ENCODE measurements around the gene TRAPPC10. TPM values are rescaled to one million over a fixed set of nuclear protein-coding genes. Genes with fewer than 3 reads are reported as not detected.

Gene TRAPPC10
- total and polyA plus RNA-seq, 2 donors from 2014 or later, result 8.8 to 48.5 TPM

- no peak for FAIRE-seq
- Histone ChIP-seq H3K27ac (ENCODE audit: low read depth in 2 of 2, low read length in 2 of 2) (no peak overlapping the region), H3K4me3 (ENCODE audit: low read length in 3 of 3) (no peak overlapping the region), H3K9me3 (ENCODE audit: control insufficient read depth in 2 of 3, insufficient read depth in 1 of 3, low read length in 3 of 3) (no peaks in the 10 kb centered on the region), H3K9ac (ENCODE audit: low read length in 3 of 3) (no peak overlapping the region), H3K4me1 (ENCODE audit: control insufficient read depth in 2 of 3, insufficient read depth in 2 of 3, low read depth in 1 of 3, low read length in 3 of 3) (no peaks in the 10 kb centered on the region), H3K36me3 (ENCODE audit: control insufficient read depth in 2 of 3, insufficient read depth in 3 of 3, low read length in 3 of 3) (peaks cover 9 to 32% (median 32%) of the 10 kb centered on the region in 3 donors), H3K27me3 (ENCODE audit: control insufficient read depth, insufficient read depth, low read length) (no peaks in the 10 kb centered on the region)
- intact Hi-C loops (cut with DNase I), result no loop called here
- DNase-seq, result no peak
- no peak for TF ChIP-seq CTCF (IDR thresholded peaks at IDR 0.05; ENCODE audit: borderline replicate concordance, extremely low read depth, insufficient read depth)
These were observed 23.1 kb downstream of the TRAPPC10 start for GRCh38 chr21:44035244-44035643.

- Histone ChIP-seq H3K9ac (ENCODE audit: low read length in 3 of 3) (no peak overlapping the region), H3K4me1 (ENCODE audit: control insufficient read depth in 2 of 3, insufficient read depth in 2 of 3, low read depth in 1 of 3, low read length in 3 of 3) (no peaks in the 10 kb centered on the region), H3K27me3 (ENCODE audit: control insufficient read depth, insufficient read depth, low read length) (no peaks in the 10 kb centered on the region), H3K27ac (ENCODE audit: low read depth in 2 of 2, low read length in 2 of 2) (no peak overlapping the region), H3K36me3 (ENCODE audit: control insufficient read depth in 2 of 3, insufficient read depth in 3 of 3, low read length in 3 of 3) (peaks cover 6 to 28% (median 26%) of the 10 kb centered on the region in 3 donors), H3K9me3 (ENCODE audit: control insufficient read depth in 2 of 3, insufficient read depth in 1 of 3, low read length in 3 of 3) (no peaks in the 10 kb centered on the region), H3K4me3 (ENCODE audit: low read length in 3 of 3) (no peak overlapping the region)
- TF ChIP-seq CTCF (IDR thresholded peaks at IDR 0.05; ENCODE audit: borderline replicate concordance, extremely low read depth, insufficient read depth), result no peak
- intact Hi-C loops (cut with DNase I), result no loop called here
- FAIRE-seq (no peak), DNase-seq (no peak)
These were observed 26.0 kb downstream of the TRAPPC10 start for GRCh38 chr21:44038063-44038462.

GRCh38 chr21:44039828-44040227, 27.7 kb downstream of the TRAPPC10 start:
- no peak for TF ChIP-seq CTCF (IDR thresholded peaks at IDR 0.05; ENCODE audit: borderline replicate concordance, extremely low read depth, insufficient read depth)
- H3K4me3 ChIP-seq (ENCODE audit: low read length in 3 of 3), result no peak overlapping the region
- no peaks in the 10 kb centered on the region for H3K27me3 ChIP-seq (ENCODE audit: control insufficient read depth, insufficient read depth, low read length)
- FAIRE-seq, result no peak
- no peaks in the 10 kb centered on the region for H3K9me3 ChIP-seq (ENCODE audit: control insufficient read depth in 2 of 3, insufficient read depth in 1 of 3, low read length in 3 of 3)
- no peak for DNase-seq
- intact Hi-C loops (cut with DNase I), result no loop called here
- H3K4me1 ChIP-seq (ENCODE audit: control insufficient read depth in 2 of 3, insufficient read depth in 2 of 3, low read depth in 1 of 3, low read length in 3 of 3), result no peaks in the 10 kb centered on the region
- no peak overlapping the region for H3K9ac ChIP-seq (ENCODE audit: low read length in 3 of 3)
- peaks cover 4 to 26% (median 19%) of the 10 kb centered on the region in 3 donors for H3K36me3 ChIP-seq (ENCODE audit: control insufficient read depth in 2 of 3, insufficient read depth in 3 of 3, low read length in 3 of 3)
- no peak overlapping the region for H3K27ac ChIP-seq (ENCODE audit: low read depth in 2 of 2, low read length in 2 of 2)

GRCh38 chr21:44043613-44044012, 31.5 kb downstream of the TRAPPC10 start:
- FAIRE-seq, result no peak
- intact Hi-C loops (cut with DNase I), result no loop called here
- Histone ChIP-seq H3K9me3 (ENCODE audit: control insufficient read depth in 2 of 3, insufficient read depth in 1 of 3, low read length in 3 of 3) (no peaks in the 10 kb centered on the region), H3K4me1 (ENCODE audit: control insufficient read depth in 2 of 3, insufficient read depth in 2 of 3, low read depth in 1 of 3, low read length in 3 of 3) (no peaks in the 10 kb centered on the region), H3K27me3 (ENCODE audit: control insufficient read depth, insufficient read depth, low read length) (no peaks in the 10 kb centered on the region), H3K27ac (ENCODE audit: low read depth in 2 of 2, low read length in 2 of 2) (no peak overlapping the region), H3K4me3 (ENCODE audit: low read length in 3 of 3) (no peak overlapping the region), H3K9ac (ENCODE audit: low read length in 3 of 3) (no peak overlapping the region), H3K36me3 (ENCODE audit: control insufficient read depth in 2 of 3, insufficient read depth in 3 of 3, low read length in 3 of 3) (peaks cover 0 to 6% (median 1%) of the 10 kb centered on the region in 3 donors)
- DNase-seq, result no peak
- TF ChIP-seq CTCF (IDR thresholded peaks at IDR 0.05; ENCODE audit: borderline replicate concordance, extremely low read depth, insufficient read depth), result no peak

Data from kidney (tissue), 14 donors.